AG08395 (cell line): ENCODE results near the gene TEKT2.
A peak's percentile ranks its signal among the peaks of the same experiment; 100 is the strongest.

ENCODE experiments used
- DNase-seq: peaks from one replicate; pipeline ENCODE4 v3.0.0; 2012; ENCODE audit warnings: mixed read lengths, low spot score

Gene TEKT2

GRCh38 chr1:36087233-36088123, 3.6 kb downstream of the TEKT2 start:
- no peak for DNase-seq

GRCh38 chr1:36088265-36088576, 4.3 kb downstream of the TEKT2 start:
- DNase-seq = no peak

- peak; percentile 93 for DNase-seq
Observed at GRCh38 chr1:36088577-36089392, 4.9 kb downstream of the TEKT2 start, which contains the start of gene ADPRS. Gene ADPRS, plus strand, starts transcription at chr1:36088892. Its CDS starts 13 bp downstream, at chr1:36088905.

- DNase-seq = peak; percentile 31
Observed at GRCh38 chr1:36089393-36090121, 5.7 kb downstream of the TEKT2 start.

GRCh38 chr1:36091141-36091540, 7.2 kb downstream of the TEKT2 start:
- no peak for DNase-seq

GRCh38 chr1:36091698-36092097, 7.8 kb downstream of the TEKT2 start:
- no peak for DNase-seq

- DNase-seq = no peak
Observed at GRCh38 chr1:36092166-36092797, 8.4 kb downstream of the TEKT2 start.

- no peak for DNase-seq
Observed at GRCh38 chr1:36092798-36093185, 8.9 kb downstream of the TEKT2 start.

- DNase-seq = no peak
Observed at GRCh38 chr1:36093226-36093625, 9.3 kb downstream of the TEKT2 start.

- DNase-seq = no peak
Observed at GRCh38 chr1:36093929-36094328, 10.0 kb downstream of the TEKT2 start.

GRCh38 chr1:36094621-36095061, 10.7 kb downstream of the TEKT2 start:
- DNase-seq = peak; percentile 52

GRCh38 chr1:36095760-36096405, 12.0 kb downstream of the TEKT2 start:
- DNase-seq = no peak

- DNase-seq = no peak
Observed at GRCh38 chr1:36096500-36097432, 12.9 kb downstream of the TEKT2 start.

- no peak for DNase-seq
Observed at GRCh38 chr1:36097693-36098585, 14.0 kb downstream of the TEKT2 start.

- DNase-seq = no peak
Observed at GRCh38 chr1:36098650-36099365, 14.9 kb downstream of the TEKT2 start.

GRCh38 chr1:36099681-36100341, 15.9 kb downstream of the TEKT2 start:
- peak; percentile 73 for DNase-seq

- no peak for DNase-seq
Observed at GRCh38 chr1:36100376-36100775, 16.5 kb downstream of the TEKT2 start.

GRCh38 chr1:36101546-36101945, 17.7 kb downstream of the TEKT2 start:
- DNase-seq = no peak
